Stomach (tissue), 9 donors: ENCODE measurements around the gene RAD50. TPM values are rescaled to one million over a fixed set of nuclear protein-coding genes. Genes with fewer than 3 reads are reported as not detected.

Experiments
- DNase-seq, 2 donors: peaks; one replicate each; pipeline versions ENCODE4 v3.0.0 to v3.0.0-alpha.2; 2013 to 2019
- H3K27ac ChIP-seq, 5 donors: fragments of 200-600 bp in 4 of 5; sonication (generic) in 4 of 5; one replicate each; pipeline ENCODE4 v1.5.1; 2013 to 2019; ENCODE audit warnings: mild to moderate bottlenecking in 1 of 5, moderate library complexity in 1 of 5
- H3K27me3 ChIP-seq, 3 donors: fragments of 200-600 bp; sonication (generic); one replicate each; pipeline ENCODE4 v1.5.1; 2017 to 2019; ENCODE audit warnings: mixed run types in 1 of 3
- H3K36me3 ChIP-seq, 4 donors: fragments of 200-600 bp; sonication (generic); 1 replicate in 3 of 4; 2 replicates in 1 of 4; pipeline ENCODE4 v1.5.1; 2016 to 2019
- H3K4me1 ChIP-seq, 4 donors: fragments of 200-600 bp; sonication (generic); one replicate each; pipeline ENCODE4 v1.5.1; 2016 to 2019
- H3K4me3 ChIP-seq, 4 donors: fragments of 200-600 bp; sonication (generic) in 3 of 4; one replicate each; pipeline ENCODE4 v1.5.1; 2016 to 2019; ENCODE audit warnings: mild to moderate bottlenecking in 1 of 4
- H3K9me3 ChIP-seq, 4 donors: fragments of 200-600 bp; sonication (generic); one replicate each; pipeline ENCODE4 v1.5.1; 2016 to 2019
- CTCF ChIP-seq, 7 experiments: fragments of 450-650 bp in 4 of 7; fragments of 200-600 bp in 3 of 7; sonication (generic) in 3 of 7; IDR thresholded peaks; one replicate each; pipeline ENCODE4 v1.5.1; 2016 to 2019; ENCODE audit warnings: antibody characterized with exemption in 7 of 7, control low read depth in 2 of 7, mild to moderate bottlenecking in 1 of 7
- EP300 ChIP-seq: sonication (generic); formaldehyde crosslinking; IDR thresholded peaks from one replicate; pipeline ENCODE4 v1.6.1; 2017; ENCODE audit warnings: antibody characterized with exemption
- POLR2A ChIP-seq, 4 donors: fragments of 450-650 bp; IDR thresholded peaks; one replicate each; pipeline ENCODE4 v1.6.1; 2016; ENCODE audit warnings: antibody characterized with exemption in 4 of 4, control low read depth in 2 of 4, mild to moderate bottlenecking in 1 of 4, moderate library complexity in 1 of 4
- POLR2AphosphoS5 ChIP-seq, 3 donors: sonication (generic); formaldehyde crosslinking; IDR thresholded peaks; one replicate each; pipeline ENCODE4 v1.6.1; 2016; ENCODE audit warnings: antibody characterized with exemption in 3 of 3
- WGBS, 5 donors: extraction: QIAGEN DNeasy Blood & Tissue Kit in 3 of 5; methylation state at CpG; one replicate each; pipeline versions ENCODE4 v1.1.5 to v1.1.7; 2013 to 2018; 5-methylcytosine and 5-hydroxymethylcytosine counted together
- intact Hi-C: fragments of 100-400 bp; cut with DNase I; formaldehyde crosslinking; loops from one replicate; pipeline ENCODE4 v1.15.1; 2023; ENCODE audit warnings: low total_unique reads
- polyA plus RNA-seq, 3 donors: library from polyadenylated mRNA; stranded (reverse); fragments of 200-250 nt; gene quantifications; one replicate each; pipeline ENCODE4 v1.2.3, GENCODE V29; 2013
- total RNA-seq, 5 donors: library from RNA; depleted of rRNA; stranded (reverse); fragments of >200 nt; gene quantifications; one replicate each; pipeline versions ENCODE4 v1.1.0 to v1.2.3, GENCODE V29; 2014 to 2016
- donor health status: healthy with polysubstance abuse.
- donor health status: Bipolar disorder and iron deficiency.
- donor health status: healthy.

RAD50 gene
- total and polyA plus RNA-seq, 8 donors: 5.2 to 93.2 (median 31.8) TPM

- Histone ChIP-seq H3K27me3 (no peaks in the 10 kb centered on the region), H3K4me1 (peaks cover 0 to 12% (median 10%) of the 10 kb centered on the region in 4 donors), H3K9me3 (no peaks in the 10 kb centered on the region), H3K36me3 (no peaks in the 10 kb centered on the region), H3K4me3 (no peak overlapping the region), H3K27ac (no peak overlapping the region)
- no peak for DNase-seq
- no peak for TF ChIP-seq EP300
- no peak for TF ChIP-seq POLR2AphosphoS5 (IDR thresholded peaks at IDR 0.05)
- no peak for TF ChIP-seq CTCF (IDR thresholded peaks at IDR 0.05)
- no peak for TF ChIP-seq POLR2A (IDR thresholded peaks at IDR 0.05)
- intact Hi-C loops: no loop called here
- 88 to 92% (median 90%) methylated on average over 10 of the region's 10 CpGs for WGBS, 5 donors
Measured at GRCh38 chr5:132667309-132667708, 110.5 kb downstream of the RAD50 start.

GRCh38 chr5:132667761-132668705, 111.3 kb downstream of the RAD50 start:
- no peaks in the 10 kb centered on the region for H3K36me3 ChIP-seq
- WGBS, 5 donors: 85 to 92% (median 88%) methylated on average over 15 to 22 of the region's 22 CpGs
- peak in 1 of 2 donors; percentile 11 for DNase-seq
- intact Hi-C loops: no loop called here
- H3K27me3 ChIP-seq: no peaks in the 10 kb centered on the region
- H3K4me3 ChIP-seq: no peak overlapping the region
- no peak for TF ChIP-seq CTCF (IDR thresholded peaks at IDR 0.05)
- TF ChIP-seq POLR2A (IDR thresholded peaks at IDR 0.05): no peak
- TF ChIP-seq EP300: no peak
- no peak for TF ChIP-seq POLR2AphosphoS5 (IDR thresholded peaks at IDR 0.05)
- H3K4me1 ChIP-seq: peaks cover 0 to 10% (median 7%) of the 10 kb centered on the region in 4 donors
- H3K27ac ChIP-seq: no peak overlapping the region
- H3K9me3 ChIP-seq: no peaks in the 10 kb centered on the region

- Histone ChIP-seq H3K27me3 (no peaks in the 10 kb centered on the region), H3K4me1 (peaks cover 0 to 3% (median under 1%) of the 10 kb centered on the region in 4 donors), H3K9me3 (no peaks in the 10 kb centered on the region), H3K27ac (no peak overlapping the region), H3K36me3 (no peaks in the 10 kb centered on the region), H3K4me3 (no peak overlapping the region)
- no peak for DNase-seq
- intact Hi-C loops: no loop called here
- WGBS, 5 donors: 88 to 98% (median 92%) methylated on average over 11 to 14 of the region's 14 CpGs
- no peak for TF ChIP-seq CTCF (IDR thresholded peaks at IDR 0.05)
- TF ChIP-seq POLR2AphosphoS5 (IDR thresholded peaks at IDR 0.05): no peak
- no peak for TF ChIP-seq POLR2A (IDR thresholded peaks at IDR 0.05)
- no peak for TF ChIP-seq EP300
Measured at GRCh38 chr5:132668706-132669454, 112.1 kb downstream of the RAD50 start.

- intact Hi-C loops: no loop called here
- H3K9me3 ChIP-seq: no peaks in the 10 kb centered on the region
- no peaks in the 10 kb centered on the region for H3K36me3 ChIP-seq
- DNase-seq: peak in 1 of 2 donors; percentile 3
- H3K27ac ChIP-seq: no peak overlapping the region
- no peaks in the 10 kb centered on the region for H3K27me3 ChIP-seq
- 81 to 91% (median 86%) methylated on average over 7 of the region's 7 CpGs for WGBS, 5 donors
- H3K4me3 ChIP-seq: no peak overlapping the region
- TF ChIP-seq POLR2AphosphoS5 (IDR thresholded peaks at IDR 0.05) (no peak), CTCF (IDR thresholded peaks at IDR 0.05) (no peak), POLR2A (IDR thresholded peaks at IDR 0.05) (no peak), EP300 (no peak)
- peaks cover 0 to 6% (median 5%) of the 10 kb centered on the region in 4 donors for H3K4me1 ChIP-seq
Measured at GRCh38 chr5:132669455-132669820, 112.7 kb downstream of the RAD50 start.
